Esophagus squamous epithelium (tissue), 4 donors: Measurements from ENCODE around the gene UBXN11.

Source experiments
- CTCF ChIP-seq, 6 experiments: fragments of 450-650 bp in 4 of 6; fragments of 200-600 bp in 2 of 6; sonication (generic) in 2 of 6; IDR thresholded peaks; one replicate each; pipeline ENCODE4 v1.5.1; 2016 to 2019; ENCODE audit warnings: antibody characterized with exemption in 6 of 6, mild to moderate bottlenecking in 4 of 6, moderate library complexity in 4 of 6
- POLR2A ChIP-seq, 4 donors: fragments of 450-650 bp; IDR thresholded peaks; one replicate each; pipeline ENCODE4 v1.6.1; 2017; ENCODE audit warnings: antibody characterized with exemption in 4 of 4, mild to moderate bottlenecking in 4 of 4, moderate library complexity in 3 of 4

GRCh38 chr1:26265405-26265804, 41.0 kb downstream of the UBXN11 start:
- TF ChIP-seq CTCF (IDR thresholded peaks at IDR 0.05) (no peak), POLR2A (IDR thresholded peaks at IDR 0.05) (no peak)
